HT1080 (cell line): ENCODE results near the gene MALAT1. TPM values are rescaled to one million over a fixed set of nuclear protein-coding genes. Genes with fewer than 3 reads are reported as not detected.
"Not testable (repeated sequence)": the region's sequence is repeated elsewhere in the genome, so short reads cannot be mapped to it uniquely, and the experiment has no call there.

ENCODE experiments used
- DNase-seq: peaks from one replicate; pipeline ENCODE4 v3.0.0-alpha.2; 2015; ENCODE audit warnings: low read depth
- total RNA-seq: library from RNA; depleted of rRNA; stranded (reverse); fragments of >200 nt; shearing (Covaris generic); gene quantifications from 2 replicates; pipeline ENCODE4 v1.2.3, GENCODE V29; 2014

MALAT1 gene
- total RNA-seq, 1 experiment from 2014 or later, result 571 TPM

GRCh38 chr11:65497141-65498041 is 1.5 kb upstream of the MALAT1 start:
- peak; percentile 99 for DNase-seq

GRCh38 chr11:65498042-65498726 is 661 bp upstream of the MALAT1 start:
- peak; percentile 52 for DNase-seq

- DNase-seq, result no peak
These were observed 193 bp upstream of the MALAT1 start for GRCh38 chr11:65498727-65498976.

- no peak for DNase-seq
These were observed 1.0 kb downstream of the MALAT1 start for GRCh38 chr11:65499713-65500386.

- DNase-seq, result peak; percentile 64
These were observed 1.7 kb downstream of the MALAT1 start for GRCh38 chr11:65500387-65501185.

GRCh38 chr11:65501186-65501471 is 2.3 kb downstream of the MALAT1 start:
- DNase-seq, result no peak

- DNase-seq, result peak; percentile 65
These were observed 2.8 kb downstream of the MALAT1 start for GRCh38 chr11:65501472-65502273.

- peak; percentile 53 for DNase-seq
These were observed 3.4 kb downstream of the MALAT1 start for GRCh38 chr11:65502274-65502554.

- peak; percentile 65 for DNase-seq
These were observed 3.9 kb downstream of the MALAT1 start for GRCh38 chr11:65502555-65503367.

GRCh38 chr11:65503368-65503948 is 4.6 kb downstream of the MALAT1 start:
- DNase-seq, result peak; percentile 21

- DNase-seq, result peak; percentile 69
These were observed 5.3 kb downstream of the MALAT1 start for GRCh38 chr11:65503949-65504673.

- peak; percentile 39 for DNase-seq
These were observed 6.0 kb downstream of the MALAT1 start for GRCh38 chr11:65504674-65505465.

- DNase-seq, result peak; percentile 43
These were observed 6.8 kb downstream of the MALAT1 start for GRCh38 chr11:65505466-65506289.

- no peak for DNase-seq
These were observed 7.5 kb downstream of the MALAT1 start for GRCh38 chr11:65506290-65506771.

- DNase-seq, result peak; percentile 97
These were observed 8.1 kb downstream of the MALAT1 start for GRCh38 chr11:65506772-65507505.

- DNase-seq, result not testable (repeated sequence)
These were observed 13.5 kb downstream of the MALAT1 start for GRCh38 chr11:65512311-65512710.
